Activated naive CD4-positive, alpha-beta T cell treated with anti-CD3 and anti-CD28 coated beads, Interleukin-2, amount 10 ng/mL, durations not matched to agents 7 days and 5 days (primary cell): ENCODE measurements around the gene GNG11.

Source experiments
- CTCF ChIA-PET: fragments of 350-600 bp; sonication (Branson Sonifier 250); formaldehyde crosslinking; loops from one replicate; lab custom pipeline; 2021; ENCODE audit warnings: antibody characterized with exemption; lab: Charles Lee
- DNase-seq: peaks from one replicate; pipeline ENCODE4 v3.0.0-alpha.2; 2020
- H3K27ac Mint-ChIP-seq: one replicate; pipeline ENCODE4 v1.8.0; 2021; ENCODE audit warnings: mild to moderate bottlenecking, moderate library complexity, mixed read lengths
- H3K27me3 Mint-ChIP-seq: one replicate; pipeline ENCODE4 v1.8.0; 2021; ENCODE audit warnings: mild to moderate bottlenecking, mixed read lengths
- H3K36me3 Mint-ChIP-seq: one replicate; pipeline ENCODE4 v1.8.0; 2021; ENCODE audit warnings: mixed read lengths
- H3K4me1 Mint-ChIP-seq: one replicate; pipeline ENCODE4 v1.8.0; 2021; ENCODE audit warnings: mixed read lengths
- H3K4me3 Mint-ChIP-seq: one replicate; pipeline ENCODE4 v1.8.0; 2021; ENCODE audit warnings: mild to moderate bottlenecking, moderate library complexity, mixed read lengths
- H3K9me3 Mint-ChIP-seq: one replicate; pipeline ENCODE4 v1.8.0; 2021; ENCODE audit warnings: mixed read lengths

Gene GNG11

GRCh38 chr7:93921186-93921585 is 349 bp upstream of the GNG11 start:
- Mint-ChIP-seq H3K4me3 (peak overlapping the region; percentile 45), H3K27ac (no peak overlapping the region), H3K4me1 (peaks cover 2% of the 10 kb centered on the region), H3K36me3 (no peaks in the 10 kb centered on the region), H3K27me3 (peaks cover 20% of the 10 kb centered on the region), H3K9me3 (no peaks in the 10 kb centered on the region)
- CTCF ChIA-PET = interaction anchor here (1.1 kb wide), 1 partner anchor 18 kb away, joined by 3 read pairs; no protein-coding TSS in a partner anchor
- no peak for DNase-seq

- Mint-ChIP-seq H3K4me3 (no peak overlapping the region), H3K27me3 (peaks cover 15% of the 10 kb centered on the region), H3K9me3 (no peaks in the 10 kb centered on the region), H3K36me3 (no peaks in the 10 kb centered on the region), H3K4me1 (peaks cover 2% of the 10 kb centered on the region), H3K27ac (no peak overlapping the region)
- CTCF ChIA-PET = no interaction called here
- DNase-seq = no peak
These were observed 1.8 kb downstream of the GNG11 start for GRCh38 chr7:93923296-93923695.

- CTCF ChIA-PET = no interaction called here
- H3K4me1 Mint-ChIP-seq = peaks cover 2% of the 10 kb centered on the region
- no peaks in the 10 kb centered on the region for H3K9me3 Mint-ChIP-seq
- H3K27me3 Mint-ChIP-seq = peaks cover 15% of the 10 kb centered on the region
- H3K4me3 Mint-ChIP-seq = no peak overlapping the region
- DNase-seq = no peak
- H3K36me3 Mint-ChIP-seq = no peaks in the 10 kb centered on the region
- no peak overlapping the region for H3K27ac Mint-ChIP-seq
These were observed 2.4 kb downstream of the GNG11 start for GRCh38 chr7:93923942-93924341.

GRCh38 chr7:93926800-93927199 is 5.3 kb downstream of the GNG11 start:
- no peak overlapping the region for H3K27ac Mint-ChIP-seq
- no peaks in the 10 kb centered on the region for H3K36me3 Mint-ChIP-seq
- no peaks in the 10 kb centered on the region for H3K9me3 Mint-ChIP-seq
- no peak overlapping the region for H3K4me3 Mint-ChIP-seq
- DNase-seq = no peak
- H3K27me3 Mint-ChIP-seq = peaks cover 6% of the 10 kb centered on the region
- CTCF ChIA-PET = no interaction called here
- H3K4me1 Mint-ChIP-seq = no peaks in the 10 kb centered on the region

GRCh38 chr7:93927585-93927984 is 6.0 kb downstream of the GNG11 start:
- no peak overlapping the region for H3K27ac Mint-ChIP-seq
- CTCF ChIA-PET = interaction anchor here (1.0 kb wide), 1 partner anchor 9 kb away, joined by 4 read pairs; no protein-coding TSS in a partner anchor

GRCh38 chr7:93931655-93932054 is 10.1 kb downstream of the GNG11 start:
- CTCF ChIA-PET = interaction anchor here (0.5 kb wide), 1 partner anchor 952 kb away, joined by 3 read pairs; no protein-coding TSS in a partner anchor
- no peaks in the 10 kb centered on the region for H3K36me3 Mint-ChIP-seq
- no peaks in the 10 kb centered on the region for H3K4me1 Mint-ChIP-seq
- no peak overlapping the region for H3K27ac Mint-ChIP-seq
- no peak overlapping the region for H3K4me3 Mint-ChIP-seq
- no peaks in the 10 kb centered on the region for H3K9me3 Mint-ChIP-seq
- H3K27me3 Mint-ChIP-seq = no peaks in the 10 kb centered on the region
- no peak for DNase-seq

More at GRCh38 chr7:93927585-93927984, 6.0 kb downstream of the GNG11 start:
- H3K4me1 Mint-ChIP-seq = no peaks in the 10 kb centered on the region
- DNase-seq = no peak
- no peaks in the 10 kb centered on the region for H3K9me3 Mint-ChIP-seq
- no peaks in the 10 kb centered on the region for H3K36me3 Mint-ChIP-seq
- no peaks in the 10 kb centered on the region for H3K27me3 Mint-ChIP-seq
- H3K4me3 Mint-ChIP-seq = no peak overlapping the region

- Mint-ChIP-seq H3K36me3 (no peaks in the 10 kb centered on the region), H3K27ac (no peak overlapping the region), H3K4me1 (no peaks in the 10 kb centered on the region), H3K4me3 (no peak overlapping the region), H3K9me3 (no peaks in the 10 kb centered on the region), H3K27me3 (no peaks in the 10 kb centered on the region)
- no peak for DNase-seq
- CTCF ChIA-PET = no interaction called here
These were observed 11.6 kb downstream of the GNG11 start for GRCh38 chr7:93933156-93933555.

GRCh38 chr7:93935102-93935501 is 13.6 kb downstream of the GNG11 start:
- no peak overlapping the region for H3K4me3 Mint-ChIP-seq
- H3K27me3 Mint-ChIP-seq = no peaks in the 10 kb centered on the region
- H3K27ac Mint-ChIP-seq = no peak overlapping the region

GRCh38 chr7:93937818-93938217 is 16.3 kb downstream of the GNG11 start:
- Mint-ChIP-seq H3K4me3 (no peak overlapping the region), H3K36me3 (no peaks in the 10 kb centered on the region), H3K27ac (no peak overlapping the region), H3K27me3 (no peaks in the 10 kb centered on the region), H3K4me1 (no peaks in the 10 kb centered on the region), H3K9me3 (no peaks in the 10 kb centered on the region)
- CTCF ChIA-PET = no interaction called here
- DNase-seq = no peak

More at GRCh38 chr7:93935102-93935501, 13.6 kb downstream of the GNG11 start:
- Mint-ChIP-seq H3K9me3 (no peaks in the 10 kb centered on the region), H3K36me3 (no peaks in the 10 kb centered on the region), H3K4me1 (no peaks in the 10 kb centered on the region)
- CTCF ChIA-PET = no interaction called here
- DNase-seq = no peak

- Mint-ChIP-seq H3K27me3 (no peaks in the 10 kb centered on the region), H3K4me3 (no peak overlapping the region), H3K4me1 (no peaks in the 10 kb centered on the region), H3K9me3 (no peaks in the 10 kb centered on the region), H3K36me3 (no peaks in the 10 kb centered on the region), H3K27ac (no peak overlapping the region)
- CTCF ChIA-PET = no interaction called here
- DNase-seq = no peak
These were observed 16.8 kb downstream of the GNG11 start for GRCh38 chr7:93938293-93938692.

- H3K4me3 Mint-ChIP-seq = no peak overlapping the region
- H3K4me1 Mint-ChIP-seq = no peaks in the 10 kb centered on the region
- no peaks in the 10 kb centered on the region for H3K27me3 Mint-ChIP-seq
- no peaks in the 10 kb centered on the region for H3K36me3 Mint-ChIP-seq
- no peak for DNase-seq
- H3K9me3 Mint-ChIP-seq = no peaks in the 10 kb centered on the region
- no peak overlapping the region for H3K27ac Mint-ChIP-seq
- CTCF ChIA-PET = no interaction called here
These were observed 20.4 kb downstream of the GNG11 start for GRCh38 chr7:93941945-93942344.

- no peak overlapping the region for H3K4me3 Mint-ChIP-seq
- no peaks in the 10 kb centered on the region for H3K27me3 Mint-ChIP-seq
- CTCF ChIA-PET = no interaction called here
- DNase-seq = no peak
- no peak overlapping the region for H3K27ac Mint-ChIP-seq
- no peaks in the 10 kb centered on the region for H3K36me3 Mint-ChIP-seq
- no peaks in the 10 kb centered on the region for H3K9me3 Mint-ChIP-seq
- H3K4me1 Mint-ChIP-seq = no peaks in the 10 kb centered on the region
These were observed 22.4 kb downstream of the GNG11 start for GRCh38 chr7:93943816-93944540.

- Mint-ChIP-seq H3K4me1 (no peaks in the 10 kb centered on the region), H3K9me3 (no peaks in the 10 kb centered on the region), H3K4me3 (no peak overlapping the region), H3K36me3 (no peaks in the 10 kb centered on the region), H3K27ac (no peak overlapping the region), H3K27me3 (no peaks in the 10 kb centered on the region)
- CTCF ChIA-PET = no interaction called here
- no peak for DNase-seq
These were observed 23.1 kb downstream of the GNG11 start for GRCh38 chr7:93944673-93945072.

GRCh38 chr7:93945083-93945482 is 23.5 kb downstream of the GNG11 start:
- no peak for DNase-seq
- Mint-ChIP-seq H3K27me3 (no peaks in the 10 kb centered on the region), H3K4me3 (no peak overlapping the region), H3K9me3 (no peaks in the 10 kb centered on the region), H3K4me1 (no peaks in the 10 kb centered on the region), H3K36me3 (no peaks in the 10 kb centered on the region), H3K27ac (no peak overlapping the region)
- CTCF ChIA-PET = no interaction called here

GRCh38 chr7:93945756-93946535 is 24.4 kb downstream of the GNG11 start:
- CTCF ChIA-PET = no interaction called here

More at GRCh38 chr7:93945756-93946535, 24.4 kb downstream of the GNG11 start:
- Mint-ChIP-seq H3K36me3 (no peaks in the 10 kb centered on the region), H3K27me3 (no peaks in the 10 kb centered on the region), H3K9me3 (no peaks in the 10 kb centered on the region), H3K4me1 (no peaks in the 10 kb centered on the region), H3K27ac (no peak overlapping the region), H3K4me3 (no peak overlapping the region)
- DNase-seq = no peak
